Measurements from ENCODE around the gene CORO2A. TPM values are rescaled to one million over a fixed set of nuclear protein-coding genes. Genes with fewer than 3 reads are reported as not detected.

Gene CORO2A
- total and polyA plus RNA-seq, 2 of the 8 experiments (the other 6 are each of a cell fraction or from before 2014, with no cell fraction given): 13.7 to 27.9 TPM

DNA sequence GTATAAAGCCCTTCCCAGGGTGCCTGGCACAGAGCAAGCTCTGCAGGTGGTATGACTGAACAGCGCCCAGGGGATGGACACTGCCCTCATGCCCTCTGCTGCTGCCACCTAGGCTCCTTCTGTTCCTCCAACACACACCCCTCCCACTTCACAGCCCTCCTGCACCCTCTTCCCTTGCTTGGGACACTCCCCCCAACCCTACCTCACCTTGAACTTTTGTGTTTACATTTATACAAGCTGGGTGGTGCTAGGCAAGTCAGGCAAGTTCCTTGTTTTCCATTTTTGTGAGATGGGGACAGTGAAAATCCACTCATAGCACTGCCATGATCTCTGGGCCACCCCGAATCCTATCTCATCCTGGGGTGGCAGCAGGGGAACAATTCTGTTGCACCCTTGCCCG lies 18.8 kb upstream of the CORO2A start:
- peaks cover 5 to 10% of the 10 kb centered on the region in 2 experiments; a peak in 3 of 4 replicates for H3K9me3 ChIP-seq (ENCODE audit: insufficient read depth in 2 of 2, low read depth in 1 of 2, low read length in 1 of 2)
- no peak overlapping the region for H3K23ac ChIP-seq (ENCODE audit: insufficient read length)
- no peak overlapping the region for H3K27ac ChIP-seq (ENCODE audit: low read depth, low read length)
- H2BK15ac ChIP-seq (ENCODE audit: low read length): no peak overlapping the region
- H3K14ac ChIP-seq (ENCODE audit: insufficient read length): no peak overlapping the region
- H2AFZ ChIP-seq (ENCODE audit: low read length): no peak overlapping the region
- no peaks in the 10 kb centered on the region for H3K27me3 ChIP-seq (replicated peaks in 1 of 4; ENCODE audit: control insufficient read depth in 3 of 4, extremely low read depth in 1 of 4, insufficient read depth in 3 of 4, low read length in 3 of 4)
- ChIA-PET CTCF (ENCODE audit: partially characterized antibody) (interaction anchor here (0.7 to 2.9 kb wide), 10 partner anchors 9 to 173 kb away, joined by 3 to 17 read pairs (median 4); partner anchors contain the start of gene TBC1D2), POLR2A (ENCODE audit: partially characterized antibody) (interaction anchor here (2.0 to 2.3 kb wide), 2 partner anchors 8 to 10 kb away, joined by 5 to 8 read pairs; no protein-coding TSS in a partner anchor)
- no peaks in the 10 kb centered on the region for H3K23me2 ChIP-seq (ENCODE audit: low read depth, low read length)
- H3K79me1 ChIP-seq (ENCODE audit: low read depth, low read length): no peaks in the 10 kb centered on the region
- no peak for FAIRE-seq
- no peaks in the 10 kb centered on the region for H4K20me1 ChIP-seq (replicated peaks in 1 of 2; ENCODE audit: control insufficient read depth in 1 of 2, insufficient read depth in 2 of 2, low read length in 2 of 2)
- no peak overlapping the region for H3K9ac ChIP-seq (replicated peaks in 1 of 4; ENCODE audit: extremely low read depth in 1 of 4, low read depth in 3 of 4, low read length in 3 of 4)
- no peak overlapping the region for H2AK5ac ChIP-seq (ENCODE audit: low read depth, low read length)
- no peak overlapping the region for H4K91ac ChIP-seq (replicated peaks; ENCODE audit: insufficient read length, low read length)
- no peak overlapping the region for H3K4me3 ChIP-seq (ENCODE audit: extremely low read depth in 1 of 4, insufficient read depth in 2 of 4, low read depth in 3 of 4, low read length in 4 of 4)
- no peak overlapping the region for H3K4me2 ChIP-seq (ENCODE audit: insufficient read depth in 1 of 2, low read depth in 2 of 2, low read length in 2 of 2)
- no peaks in the 10 kb centered on the region for H3K79me2 ChIP-seq (ENCODE audit: control insufficient read depth in 1 of 2, insufficient read depth in 2 of 2, low read length in 2 of 2)
- no peak overlapping the region; the same call in 1 of the 2 replicates for H2BK5ac ChIP-seq (ENCODE audit: low read depth, low read length)
- H3K4ac ChIP-seq (replicated peaks; ENCODE audit: insufficient read length, low read depth, low read length): no peak overlapping the region
- no peak overlapping the region for H3K18ac ChIP-seq (ENCODE audit: extremely low read depth, low read length)
- H2BK120ac ChIP-seq (replicated peaks; ENCODE audit: low read depth, low read length): no peak overlapping the region
- H2BK12ac ChIP-seq (ENCODE audit: low read depth, low read length): no peak overlapping the region
- no peak overlapping the region for H4K5ac ChIP-seq (ENCODE audit: insufficient read length, low read depth, low read length)
- no peak overlapping the region for H2BK20ac ChIP-seq (ENCODE audit: low read length)
- H3K56ac ChIP-seq (replicated peaks; ENCODE audit: insufficient read length, low read depth, low read length): no peak overlapping the region
- DNase-seq (ENCODE audit: low read depth in 1 of 2, low spot score in 2 of 2): no peak
- 0 out of 7 replicates have a peak, but pooled peaks cover 0 to 2% (median 0%) of the 10 kb centered on the region in 4 experiments for H3K4me1 ChIP-seq (replicated peaks in 1 of 4; ENCODE audit: control insufficient read depth in 3 of 4, insufficient read depth in 4 of 4, low read length in 3 of 4)
- no peak overlapping the region for H4K8ac ChIP-seq (ENCODE audit: extremely low read depth, insufficient read depth, low read length)
- WGBS, 2 experiments (ENCODE audit: extremely low coverage in 1 of 2, insufficient coverage in 1 of 2, insufficient read length in 1 of 2, insufficient replicate concordance in 2 of 2, low coverage in 1 of 2, low lambda C conversion rate in 2 of 2, missing lambda C conversion rate in 1 of 2): 96% methylated on average over 3 of the region's 3 CpGs; no CpG with 5 or more reads in 1 of the 2 experiments
- H3K36me3 ChIP-seq (ENCODE audit: control insufficient read depth in 2 of 4, insufficient read depth in 4 of 4, low read length in 3 of 4): peaks cover 0 to 10% (median under 1%) of the 10 kb centered on the region in 4 experiments; a peak in 2 of 8 replicates
- no peak for TF ChIP-seq ASH2L (IDR thresholded peaks at IDR 0.05; ENCODE audit: low read length)
- no peak for TF ChIP-seq ZNF274 (IDR thresholded peaks at IDR 0.05; ENCODE audit: borderline replicate concordance, extremely low read depth, low read length)
- TF ChIP-seq CBX8 (IDR thresholded peaks at IDR 0.05; ENCODE audit: borderline replicate concordance, low read depth, low read length): no peak
- TF ChIP-seq NRF1 (IDR thresholded peaks at IDR 0.05; ENCODE audit: low read depth, low read length): no peak
- no peak for TF ChIP-seq EZH2 (IDR thresholded peaks at IDR 0.05; ENCODE audit: low read depth, low read length, severe bottlenecking)
- TF ChIP-seq CTBP2 (IDR thresholded peaks at IDR 0.05; ENCODE audit: borderline replicate concordance, insufficient read depth, insufficient read length, low read length): no peak
- TF ChIP-seq EP300 (IDR thresholded peaks at IDR 0.05; ENCODE audit: borderline replicate concordance in 1 of 2, low read depth in 2 of 2, low read length in 2 of 2): no peak
- TF ChIP-seq HDAC6 (IDR thresholded peaks at IDR 0.05; ENCODE audit: low read depth, low read length): no peak
